Heart right ventricle (tissue), 16 donors: ENCODE data around the gene FCN2. TPM values are rescaled to one million over a fixed set of nuclear protein-coding genes. Genes with fewer than 3 reads are reported as not detected.
A peak's percentile ranks its signal among the peaks of the same experiment; 100 is the strongest.

Experiments used
- ATAC-seq, 8 donors: fragments of 200-7000 bp; cut with Tn5 transposase; one replicate each; pipeline ENCODE4 v1.9.1; 2020; ENCODE audit warnings: mild to moderate bottlenecking in 8 of 8, moderate library complexity in 8 of 8, moderate number of reproducible peaks in 1 of 8
- DNase-seq, 2 donors: peaks; one replicate each; pipeline ENCODE4 v3.0.0-alpha.2; 2020
- H3K27ac ChIP-seq, 10 donors: fragments of 200-600 bp; sonication (generic) in 2 of 10; one replicate each; pipeline versions ENCODE4 v1.5.0 to v1.8.0; 2020 to 2022; ENCODE audit warnings: mild to moderate bottlenecking in 3 of 10
- H3K27me3 ChIP-seq, 7 donors: fragments of 200-600 bp; one replicate each; pipeline ENCODE4 v1.8.0; 2021 to 2022; ENCODE audit warnings: mild to moderate bottlenecking in 2 of 7
- H3K36me3 ChIP-seq, 9 donors: fragments of 200-600 bp; sonication (generic) in 1 of 9; one replicate each; pipeline versions ENCODE4 v1.5.0 to v1.8.0; 2020 to 2022; ENCODE audit warnings: mild to moderate bottlenecking in 2 of 9
- H3K4me1 ChIP-seq, 9 donors: fragments of 200-600 bp; sonication (generic) in 1 of 9; one replicate each; pipeline versions ENCODE4 v1.5.0 to v1.8.0; 2020 to 2022; ENCODE audit warnings: mild to moderate bottlenecking in 4 of 9
- H3K4me3 ChIP-seq, 10 donors: fragments of 200-600 bp; sonication (generic) in 2 of 10; one replicate each; pipeline versions ENCODE4 v1.5.0 to v1.8.0; 2020 to 2022; ENCODE audit warnings: mild to moderate bottlenecking in 7 of 10, moderate library complexity in 2 of 10
- H3K9me3 ChIP-seq, 11 donors: fragments of 200-600 bp in 10 of 11; sonication (generic) in 2 of 11; one replicate each; pipeline versions ENCODE4 v1.5.0 to v1.8.0; 2013 to 2022; ENCODE audit warnings: mild to moderate bottlenecking in 2 of 11, control low read depth in 1 of 11, moderate library complexity in 1 of 11
- WGBS, 2 donors: extraction: QIAGEN DNeasy Blood & Tissue Kit; methylation state at CpG; one replicate each; pipeline ENCODE4 v1.1.7; 2013; ENCODE audit warnings: inconsistent platforms in 1 of 2; 5-methylcytosine and 5-hydroxymethylcytosine counted together
- intact Hi-C, 10 donors: fragments of 100-400 bp; cut with DNase I; formaldehyde crosslinking; loops; one replicate each; pipeline versions ENCODE4 v1.11.1 to v1.14.2; 2022
- polyA plus RNA-seq, 2 donors: library from polyadenylated mRNA; stranded (reverse); fragments of 200-250 nt; gene quantifications; one replicate each; pipeline ENCODE4 v1.2.3, GENCODE V29; 2013
- total RNA-seq, 10 donors: library from RNA; stranded (reverse); fragmentation: NEBNext Ultra II Directional in 3 of 10; extraction: Animal tissue kit (Norgen Biotek cat#: 25700) in 3 of 10; gene quantifications; one replicate each; pipeline versions ENCODE4 v1.2.1 to v1.2.4, GENCODE V29; 2021 to 2023
- TF ChIP-seq, protein P1 (sequence below), 9 donors: fragments of 200-600 bp; sonication (generic) in 2 of 9; IDR thresholded peaks; one replicate each; pipeline versions ENCODE4 v1.5.0 to v1.8.0; 2021 to 2022; ENCODE audit warnings: antibody characterized with exemption in 9 of 9, mild to moderate bottlenecking in 5 of 9, moderate library complexity in 1 of 9
- donor health status: Arrhythmogenic right ventricular cardiomyopathy.
- donor health status: ischemic (EF 13 %, LVEDD 7.1; RV severe dilation, severe dysfunction).
- donor health status: healthy with polysubstance abuse.
- donor health status: DM: no; HTN: yes; CAD: no.
- donor health status: DM: no; HTN: no; CAD: no.
- donor health status: ischemic (EF 25% LVEDD 6.9; RV normal size, moderate dysfunction).
- donor health status: ischemic (EF 25% LVEDD 5.7; RV mildly dilated, moderate dysfunction).
- donor health status: healthy.
- donor health status: DM: yes; HTN: yes; CAD: no.
- donor health status: Ischemic cardiomyopathy.
- donor health status: ischemic (EF 35%, LVEDD 5.7; RV mildly dilated, moderate dysfunction).
- donor health status: nonischemic (EF 11% LVEDD 7.7; RV severe dilation, severe dysfunction).
- donor health status: DM: yes; HTN: yes; CAD: no.
- donor health status: PGD.
- donor health status: ischemic (EF 29% LVEDD 5.4; RV normal size, mild dysfunction).
- donor health status: nonischemic (EF 23%, LVEDD 6.1; RV moderate dilation, normal function).

FCN2 gene
- total and polyA plus RNA-seq, 12 donors, result 0.19 to 0.46 (median 0.26) TPM; not detected in 7

DNA sequence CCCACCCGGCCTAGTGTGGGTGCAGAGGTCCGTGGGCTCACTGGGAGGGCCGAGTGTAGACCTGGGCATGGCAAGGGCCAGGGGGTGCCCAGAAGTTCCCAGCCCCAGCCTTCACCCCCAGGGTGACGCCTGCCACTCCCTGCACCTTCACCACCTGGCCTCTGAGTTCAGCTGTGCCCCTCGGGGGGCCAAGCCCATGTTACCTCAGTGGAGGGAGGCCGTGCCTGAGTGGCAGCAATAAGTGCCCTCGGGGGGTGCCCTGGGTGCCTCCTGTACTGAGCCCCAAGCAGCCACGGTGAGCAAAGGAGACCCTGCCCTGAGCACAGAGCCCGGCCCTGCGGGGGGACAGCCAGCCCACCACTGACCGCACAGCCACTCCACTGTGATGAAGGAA is 10.3 kb upstream of the FCN2 start:
- H3K9me3 ChIP-seq, result peaks cover 0 to 14% (median 0%) of the 10 kb centered on the region in 11 donors
- TF ChIP-seq, protein P1, sequence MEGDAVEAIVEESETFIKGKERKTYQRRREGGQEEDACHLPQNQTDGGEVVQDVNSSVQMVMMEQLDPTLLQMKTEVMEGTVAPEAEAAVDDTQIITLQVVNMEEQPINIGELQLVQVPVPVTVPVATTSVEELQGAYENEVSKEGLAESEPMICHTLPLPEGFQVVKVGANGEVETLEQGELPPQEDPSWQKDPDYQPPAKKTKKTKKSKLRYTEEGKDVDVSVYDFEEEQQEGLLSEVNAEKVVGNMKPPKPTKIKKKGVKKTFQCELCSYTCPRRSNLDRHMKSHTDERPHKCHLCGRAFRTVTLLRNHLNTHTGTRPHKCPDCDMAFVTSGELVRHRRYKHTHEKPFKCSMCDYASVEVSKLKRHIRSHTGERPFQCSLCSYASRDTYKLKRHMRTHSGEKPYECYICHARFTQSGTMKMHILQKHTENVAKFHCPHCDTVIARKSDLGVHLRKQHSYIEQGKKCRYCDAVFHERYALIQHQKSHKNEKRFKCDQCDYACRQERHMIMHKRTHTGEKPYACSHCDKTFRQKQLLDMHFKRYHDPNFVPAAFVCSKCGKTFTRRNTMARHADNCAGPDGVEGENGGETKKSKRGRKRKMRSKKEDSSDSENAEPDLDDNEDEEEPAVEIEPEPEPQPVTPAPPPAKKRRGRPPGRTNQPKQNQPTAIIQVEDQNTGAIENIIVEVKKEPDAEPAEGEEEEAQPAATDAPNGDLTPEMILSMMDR (IDR thresholded peaks at IDR 0.05), result no peak
- no peaks in the 10 kb centered on the region for H3K36me3 ChIP-seq
- intact Hi-C loops, result no loop called here
- 90 to 93% methylated on average over 11 of the region's 11 CpGs for WGBS, 2 donors
- H3K4me3 ChIP-seq, result no peak overlapping the region
- peaks cover 0 to 19% (median 8%) of the 10 kb centered on the region in 9 donors for H3K4me1 ChIP-seq
- H3K27me3 ChIP-seq, result no peaks in the 10 kb centered on the region
- H3K27ac ChIP-seq, result no peak overlapping the region
- ATAC-seq (peak in 1 of 8 donors; percentile 52), DNase-seq (no peak)

DNA sequence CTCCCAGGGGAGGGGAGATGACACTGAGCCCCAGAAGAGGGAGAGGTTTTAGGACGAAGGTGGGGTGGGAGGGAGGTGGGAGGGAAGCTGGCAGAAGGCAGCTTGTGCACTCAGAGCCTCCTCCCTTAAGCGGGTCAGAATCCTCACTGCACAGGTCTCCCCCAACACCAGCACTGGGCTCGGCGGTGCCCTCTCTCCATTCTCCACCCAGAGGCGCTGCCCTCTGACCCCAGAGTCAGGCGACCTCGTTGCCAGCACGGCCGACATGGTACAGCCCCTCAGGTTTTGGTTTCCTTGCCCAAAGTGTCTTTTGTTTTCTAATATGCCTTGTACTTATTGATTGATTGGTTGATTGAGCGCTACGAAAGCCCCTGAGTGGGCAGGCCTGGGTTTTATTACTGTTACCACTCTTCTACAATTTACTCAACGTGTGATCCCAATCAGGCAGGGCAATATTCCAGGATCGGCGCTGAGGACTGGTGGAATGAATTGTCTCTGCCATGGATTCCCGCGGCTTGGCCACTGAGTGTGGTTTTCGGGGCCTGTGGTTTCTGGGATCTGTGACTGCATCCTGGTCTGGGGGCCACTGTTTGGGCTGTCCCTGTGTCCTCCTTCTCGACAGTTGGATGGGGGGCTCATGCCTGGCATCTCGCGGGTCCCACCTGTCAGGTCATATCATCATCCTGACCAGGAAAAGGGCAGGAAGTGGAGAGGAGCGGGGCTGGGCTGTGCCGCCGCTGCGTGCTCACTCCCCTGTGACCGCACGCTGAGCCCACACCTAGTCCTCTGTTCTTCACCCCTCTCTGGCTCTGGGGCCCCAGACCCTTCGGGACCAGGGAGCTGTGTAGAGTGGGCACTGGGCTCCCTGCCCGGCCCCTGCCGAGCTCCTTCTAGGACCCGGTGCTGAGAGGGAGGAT is 9.6 kb upstream of the FCN2 start:
- WGBS, 2 donors, result 66% methylated on average over 30 of the region's 30 CpGs
- H3K4me3 ChIP-seq, result no peak overlapping the region
- intact Hi-C loops, result no loop called here
- DNase-seq (no peak), ATAC-seq (peak in 6 of 8 donors; percentile 7 to 45 (median 20))
- H3K36me3 ChIP-seq, result no peaks in the 10 kb centered on the region
- H3K9me3 ChIP-seq, result peaks cover 0 to 14% (median 0%) of the 10 kb centered on the region in 11 donors
- H3K27me3 ChIP-seq, result no peaks in the 10 kb centered on the region
- TF ChIP-seq, protein P1 (IDR thresholded peaks at IDR 0.05), result no peak
- peaks cover 0 to 19% (median 8%) of the 10 kb centered on the region in 9 donors for H3K4me1 ChIP-seq
- H3K27ac ChIP-seq, result peak overlapping the region in 2 of 10 donors; percentile 40 to 44

DNA sequence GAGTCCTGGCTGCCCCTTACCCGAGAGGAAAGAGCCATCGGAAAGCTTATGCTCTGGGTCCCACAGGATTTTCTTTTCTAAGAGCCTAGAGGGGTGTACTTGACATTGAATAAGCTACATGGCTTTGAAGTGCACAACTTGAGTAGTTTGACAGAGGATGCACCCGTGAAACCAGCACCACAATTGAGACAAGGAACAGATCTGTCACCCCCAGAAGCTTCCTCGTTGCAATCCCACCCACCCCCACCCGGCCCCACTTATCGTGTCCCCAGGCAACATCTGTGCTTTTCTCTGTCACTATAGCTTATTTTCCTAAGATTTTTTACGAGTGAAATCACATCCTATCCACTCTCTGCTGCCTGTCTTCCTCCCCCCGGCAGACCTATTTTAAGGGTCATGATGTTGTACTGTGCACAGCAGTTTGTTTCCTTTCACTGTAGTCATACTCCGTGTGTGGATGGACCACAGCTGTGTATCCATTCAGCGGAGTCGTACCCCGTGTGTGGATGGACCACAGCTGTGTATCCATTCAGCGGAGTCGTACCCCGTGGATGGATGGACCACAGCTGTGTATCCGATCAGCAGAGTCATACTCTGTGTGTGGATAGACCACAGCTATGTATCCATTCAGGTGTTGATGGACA is 8.8 kb upstream of the FCN2 start:
- intact Hi-C loops, result no loop called here
- ATAC-seq, result peak; percentile 60 to 94 (median 90)
- TF ChIP-seq, protein P1 (IDR thresholded peaks at IDR 0.05), result no peak
- H3K4me1 ChIP-seq, result peaks cover 0 to 19% (median 8%) of the 10 kb centered on the region in 9 donors
- peak in 1 of 2 donors; percentile 64 for DNase-seq
- H3K9me3 ChIP-seq, result peaks cover 0 to 14% (median 0%) of the 10 kb centered on the region in 11 donors
- no peak overlapping the region for H3K4me3 ChIP-seq
- H3K36me3 ChIP-seq, result no peaks in the 10 kb centered on the region
- no peaks in the 10 kb centered on the region for H3K27me3 ChIP-seq
- peak overlapping the region in 2 of 10 donors; percentile 40 to 44 for H3K27ac ChIP-seq
- whole genome bisulfite sequencing, 2 donors, result 33 to 44% methylated on average over 16 of the region's 16 CpGs

DNA sequence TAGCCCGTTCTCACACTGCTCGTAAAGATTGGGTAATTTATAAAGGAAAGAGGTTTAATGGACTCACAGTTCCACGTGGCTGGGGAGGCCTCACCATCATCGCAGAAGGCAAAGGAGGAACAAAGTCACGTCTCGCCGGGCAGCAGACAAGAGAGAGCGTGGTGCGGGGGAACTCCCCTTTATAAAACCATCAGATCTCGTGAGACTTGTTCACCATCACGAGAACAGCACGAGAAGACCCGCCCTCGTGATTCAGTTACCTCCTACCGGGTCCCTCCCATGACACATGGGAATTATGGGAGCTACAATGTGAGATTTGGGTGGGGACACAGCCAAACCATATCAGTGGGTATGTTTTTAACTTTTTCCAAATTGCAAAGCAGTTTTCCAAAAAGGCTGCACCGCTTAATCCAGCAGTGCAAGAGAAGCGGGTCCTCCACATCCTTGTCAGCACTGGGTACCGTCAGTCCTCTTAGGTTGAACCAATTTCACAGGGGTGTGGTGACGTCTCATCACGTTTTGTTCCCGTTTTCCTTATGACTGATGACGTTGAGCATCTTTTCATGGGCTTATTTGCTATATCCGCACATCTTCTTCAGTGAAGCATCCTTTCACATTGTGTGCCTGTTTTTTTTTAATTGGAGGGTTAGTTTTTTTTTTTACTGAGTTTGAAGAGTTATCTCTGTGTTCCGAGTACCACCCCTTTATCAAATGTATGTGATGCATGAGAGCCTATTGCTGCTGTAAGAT is 8.0 kb upstream of the FCN2 start:
- H3K4me1 ChIP-seq, result peaks cover 0 to 19% (median 8%) of the 10 kb centered on the region in 9 donors
- ATAC-seq (no peak), DNase-seq (no peak)
- TF ChIP-seq, protein P1 (IDR thresholded peaks at IDR 0.05), result no peak
- H3K4me3 ChIP-seq, result no peak overlapping the region
- no peaks in the 10 kb centered on the region for H3K27me3 ChIP-seq
- 78 to 80% methylated on average over 24 of the region's 24 CpGs for WGBS, 2 donors
- no peak overlapping the region for H3K27ac ChIP-seq
- intact Hi-C loops, result no loop called here
- peaks cover 0 to 14% (median 0%) of the 10 kb centered on the region in 11 donors for H3K9me3 ChIP-seq
- no peaks in the 10 kb centered on the region for H3K36me3 ChIP-seq
